IPS-NIHi7 (cell line): ENCODE results near the gene GSG1L2.
"Not testable (repeated sequence)": the region's sequence is repeated elsewhere in the genome, so short reads cannot be mapped to it uniquely, and the experiment has no call there.

Source experiments
- DNase-seq: peaks from one replicate; pipeline ENCODE4 v3.0.0; 2012; ENCODE audit warnings: mixed read lengths; ENCODE audit errors: extremely low spot score

Gene GSG1L2

GRCh38 chr17:9790316-9790715, 31.6 kb downstream of the GSG1L2 start:
- no peak for DNase-seq

GRCh38 chr17:9788601-9789000, 33.3 kb downstream of the GSG1L2 start:
- no peak for DNase-seq

- no peak for DNase-seq
Observed at GRCh38 chr17:9784544-9784943, 37.3 kb downstream of the GSG1L2 start.

- not testable (repeated sequence) for DNase-seq
Observed at GRCh38 chr17:9783465-9783864, 38.4 kb downstream of the GSG1L2 start.

GRCh38 chr17:9783050-9783449, 38.8 kb downstream of the GSG1L2 start:
- DNase-seq = no peak

- DNase-seq = no peak
Observed at GRCh38 chr17:9780552-9780951, 41.3 kb downstream of the GSG1L2 start.

GRCh38 chr17:9776911-9777310, 45.0 kb downstream of the GSG1L2 start:
- DNase-seq = no peak

GRCh38 chr17:9772658-9773057, 49.2 kb downstream of the GSG1L2 start:
- DNase-seq = no peak

GRCh38 chr17:9771465-9771864, 50.4 kb downstream of the GSG1L2 start:
- DNase-seq = no peak

GRCh38 chr17:9769036-9769695, 52.7 kb downstream of the GSG1L2 start:
- no peak for DNase-seq

- peak; percentile 48 for DNase-seq
Observed at GRCh38 chr17:9768381-9768934, 53.4 kb downstream of the GSG1L2 start.

- no peak for DNase-seq
Observed at GRCh38 chr17:9767432-9767991, 54.4 kb downstream of the GSG1L2 start.

GRCh38 chr17:9766970-9767369, 54.9 kb downstream of the GSG1L2 start:
- no peak for DNase-seq

GRCh38 chr17:9765322-9765721, 56.6 kb downstream of the GSG1L2 start:
- no peak for DNase-seq

GRCh38 chr17:9763643-9764042, 58.2 kb downstream of the GSG1L2 start:
- no peak for DNase-seq

GRCh38 chr17:9760266-9760665, 61.6 kb downstream of the GSG1L2 start:
- no peak for DNase-seq

GRCh38 chr17:9755083-9755482, 66.8 kb downstream of the GSG1L2 start:
- no peak for DNase-seq
